Amniotic stem cell (primary cell): ENCODE data around the gene LRFN5.
"Not testable (repeated sequence)": the region's sequence is repeated elsewhere in the genome, so short reads cannot be mapped to it uniquely, and the experiment has no call there.

ENCODE experiments used
- DNase-seq: peaks from one replicate; lab custom pipeline; 2025; lab: John Stamatoyannopoulos, UW

LRFN5 gene

GRCh38 chr14:41899416-41899815 lies 292.7 kb downstream of the LRFN5 start:
- no peak for DNase-seq

GRCh38 chr14:41900644-41901043 lies 294.0 kb downstream of the LRFN5 start:
- no peak for DNase-seq

GRCh38 chr14:41901089-41901488 lies 294.4 kb downstream of the LRFN5 start:
- DNase-seq: no peak

- no peak for DNase-seq
These were observed 298.8 kb downstream of the LRFN5 start for GRCh38 chr14:41905394-41905964.

- not testable (repeated sequence) for DNase-seq
These were observed 304.5 kb downstream of the LRFN5 start for GRCh38 chr14:41911155-41911554.

- DNase-seq: no peak
These were observed 306.7 kb downstream of the LRFN5 start for GRCh38 chr14:41913398-41913797.

- DNase-seq: no peak
These were observed 309.1 kb downstream of the LRFN5 start for GRCh38 chr14:41915732-41916131.

GRCh38 chr14:41916313-41916712 lies 309.6 kb downstream of the LRFN5 start:
- DNase-seq: no peak

- no peak for DNase-seq
These were observed 318.7 kb downstream of the LRFN5 start for GRCh38 chr14:41925409-41925808.

GRCh38 chr14:41950428-41951151 lies 343.9 kb downstream of the LRFN5 start:
- DNase-seq: no peak
